Activated gamma-delta T cell treated with anti-CD3 and anti-CD28 coated beads, Interleukin-2, amount 50 U/mL, for 16 hours (primary cell): Measurements from ENCODE around the gene KIF17.

Experiments
- DNase-seq: peaks from one replicate; pipeline ENCODE4 v3.0.0-alpha.2; 2020; ENCODE audit warnings: low read depth

The KIF17 gene

DNA sequence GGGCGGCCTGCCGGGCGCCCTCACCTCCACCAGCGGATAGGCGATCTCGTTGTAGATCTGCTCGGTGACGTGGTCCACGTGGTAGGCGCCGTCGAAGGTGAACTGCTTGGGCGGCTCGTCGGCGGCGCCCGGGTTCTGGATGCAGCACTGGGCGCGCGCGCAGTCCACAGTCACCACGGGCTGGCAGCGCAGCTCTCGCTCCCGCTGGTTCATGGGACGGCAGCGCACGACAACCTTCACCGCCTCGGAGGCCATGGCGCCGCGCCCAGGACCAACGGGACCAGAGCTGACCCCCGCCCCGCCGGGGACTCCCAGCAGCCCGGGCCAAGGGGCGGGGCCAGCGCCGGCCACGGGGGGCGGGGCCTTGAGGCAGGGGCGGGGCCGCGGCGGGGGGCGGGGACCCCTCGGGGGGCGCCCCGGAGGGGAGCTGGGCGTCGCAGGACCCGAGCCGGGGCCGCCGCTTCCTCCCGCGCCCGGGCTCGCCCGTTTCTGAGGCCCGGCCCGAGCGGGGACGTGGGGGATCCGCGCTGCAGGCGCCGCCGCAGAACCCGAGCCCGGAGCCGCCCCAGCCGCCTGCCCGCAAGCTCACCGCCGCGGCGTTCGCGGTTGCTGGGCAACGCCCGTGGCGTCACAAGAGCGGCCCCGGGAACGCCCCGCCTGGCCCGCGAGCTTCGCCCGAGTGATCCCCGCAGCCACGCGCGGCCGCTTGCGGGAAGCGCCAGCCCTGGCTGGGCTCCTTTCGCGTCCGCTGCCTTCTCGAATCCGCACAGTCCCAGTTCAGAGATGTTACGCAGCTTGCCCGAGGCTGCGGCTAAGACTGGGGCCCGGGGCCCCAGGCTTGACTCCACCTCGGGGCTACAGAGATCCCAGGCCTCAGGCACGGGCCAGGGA, at the start of gene KIF17:
TSS of gene KIF17 (minus strand) at position 556 of the 891 bp plus-strand sequence. CDS start at position 255, 301 bp downstream.
- DNase-seq, result peak; percentile 29

DNA sequence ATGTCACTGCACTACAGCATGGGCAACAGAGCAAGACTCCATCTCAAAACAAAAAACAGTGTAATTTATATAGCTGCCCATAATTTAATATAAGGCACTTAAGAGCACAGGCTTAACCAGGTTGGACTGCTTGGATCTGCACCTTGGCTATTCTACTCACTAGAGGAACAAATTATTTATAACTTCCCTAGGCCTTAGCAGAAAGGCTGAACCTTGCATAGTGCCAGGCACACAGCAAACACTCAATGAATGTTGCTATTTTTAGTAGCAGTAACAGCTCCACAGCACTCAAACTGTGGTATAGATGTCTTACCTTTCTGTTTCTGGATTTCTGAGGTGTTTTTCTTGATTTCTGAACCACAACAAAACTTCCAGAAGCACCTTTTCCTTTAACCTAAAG, 49.5 kb upstream of the KIF17 start:
- no peak for DNase-seq

DNA sequence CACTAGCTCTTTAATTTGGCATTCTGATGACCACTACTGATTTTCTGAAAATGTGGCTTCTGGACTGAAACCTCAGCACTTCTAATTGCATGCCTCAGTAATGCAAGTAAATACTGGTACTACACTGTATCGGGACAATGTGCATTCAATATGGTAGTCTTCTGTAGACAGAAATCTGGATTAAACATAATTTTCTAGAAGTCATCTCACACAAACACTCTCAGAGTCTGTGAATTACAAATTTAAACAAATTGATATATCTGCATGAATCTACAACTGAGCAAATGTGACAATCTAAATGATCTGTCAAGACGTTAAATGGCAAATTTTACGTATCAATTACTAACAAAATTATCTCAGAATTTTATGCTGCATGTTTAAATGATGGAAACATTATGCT, 45.6 kb upstream of the KIF17 start:
- DNase-seq, result no peak

DNA sequence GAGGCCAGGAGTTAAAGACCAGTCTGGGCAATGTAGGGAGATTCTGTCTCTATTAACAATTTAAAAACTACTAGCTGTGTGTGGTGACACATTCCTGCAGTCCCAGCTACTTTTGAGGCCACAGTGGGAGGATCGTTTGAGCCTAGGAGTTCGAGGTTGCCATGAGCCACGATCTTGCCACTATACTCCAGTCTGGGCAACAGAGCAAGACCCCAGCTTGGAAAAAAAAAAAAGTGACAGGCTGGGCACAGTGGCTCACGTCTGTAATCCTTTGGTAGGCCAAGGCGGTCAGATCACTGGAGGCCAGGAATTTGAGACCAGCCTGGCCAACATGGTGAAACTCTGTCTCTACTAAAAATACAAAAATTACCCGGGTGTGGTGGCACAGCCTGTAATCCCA, 42.5 kb upstream of the KIF17 start:
- DNase-seq, result no peak

DNA sequence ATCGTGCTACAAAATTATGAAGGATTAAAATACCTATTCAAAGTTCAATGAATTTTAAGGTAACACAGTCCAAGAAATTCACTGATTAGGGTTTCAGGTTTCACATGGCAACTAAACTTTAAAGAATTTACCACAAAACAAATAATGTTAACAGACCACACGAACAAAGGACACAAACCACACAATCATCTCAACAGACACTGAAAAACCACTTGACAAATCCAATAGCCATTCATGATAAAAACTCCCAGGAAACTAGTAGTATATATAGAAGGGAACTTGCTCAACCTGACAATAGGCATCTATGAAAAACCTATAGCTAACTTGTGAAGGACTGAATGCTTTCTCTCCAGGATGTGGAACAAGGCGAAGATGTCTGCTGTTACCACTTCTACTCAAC, 35.8 kb upstream of the KIF17 start:
- no peak for DNase-seq

DNA sequence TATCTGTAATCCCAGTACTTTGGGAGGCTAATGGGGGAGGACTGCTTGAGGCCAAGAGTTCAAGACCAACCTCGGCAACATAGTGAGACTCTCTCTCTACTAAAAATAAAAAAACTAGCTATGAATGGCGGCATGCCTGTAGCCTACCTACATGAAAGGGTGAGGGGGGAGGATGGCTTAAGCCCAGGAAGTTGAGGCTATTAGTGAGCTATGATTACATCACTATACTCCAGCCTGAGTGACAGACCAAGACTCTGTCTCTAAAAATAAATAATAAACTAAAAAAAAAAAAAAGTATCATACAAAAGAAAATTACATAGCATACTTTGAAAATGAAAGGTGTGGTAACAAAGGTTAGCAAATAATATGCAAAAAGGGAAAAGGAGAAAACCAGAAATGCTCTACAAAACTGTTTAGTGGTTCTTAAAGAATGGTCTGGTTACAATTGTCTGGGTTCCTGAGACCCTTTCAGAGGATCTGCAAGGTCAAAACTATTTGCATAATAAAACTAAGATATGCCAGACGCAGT, 33.7 kb upstream of the KIF17 start:
- DNase-seq, result no peak

DNA sequence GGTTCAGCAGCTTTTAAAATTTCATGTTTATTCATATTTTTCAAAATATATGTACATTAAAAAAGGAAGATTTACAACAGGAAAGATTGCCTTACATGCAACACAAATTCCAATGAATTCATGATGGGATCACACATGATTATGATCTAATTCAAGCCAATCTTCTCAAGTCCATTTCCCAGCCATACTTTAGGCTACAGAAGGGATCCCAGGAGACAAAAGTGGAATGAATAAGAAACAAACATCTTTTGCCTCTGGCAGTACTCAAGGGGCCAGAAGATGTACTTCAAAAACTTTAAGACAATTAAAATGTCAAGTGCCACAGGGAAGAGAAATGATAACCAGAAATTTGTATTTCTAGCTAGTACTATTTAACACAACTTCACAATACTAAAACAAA, 24.9 kb upstream of the KIF17 start:
- no peak for DNase-seq

DNA sequence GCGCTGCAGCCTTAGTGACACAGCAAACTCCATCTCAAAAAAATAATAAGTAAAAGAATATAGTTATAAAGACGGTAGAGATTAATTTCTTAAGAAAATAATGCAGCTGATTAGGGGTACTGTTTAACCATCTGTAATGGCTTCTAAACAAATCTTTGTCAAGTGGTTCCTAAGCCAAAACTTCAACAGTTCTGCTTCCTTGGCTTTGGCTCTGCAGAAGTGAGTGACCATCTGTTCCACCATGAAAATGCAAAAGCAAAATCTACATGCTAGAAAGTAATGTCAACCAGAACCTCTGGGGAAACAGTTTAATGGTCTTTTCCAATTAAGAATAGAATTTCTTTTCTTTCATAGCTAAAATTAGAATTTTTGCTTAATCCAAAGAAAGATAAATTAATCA, 23.0 kb upstream of the KIF17 start:
- DNase-seq, result no peak

DNA sequence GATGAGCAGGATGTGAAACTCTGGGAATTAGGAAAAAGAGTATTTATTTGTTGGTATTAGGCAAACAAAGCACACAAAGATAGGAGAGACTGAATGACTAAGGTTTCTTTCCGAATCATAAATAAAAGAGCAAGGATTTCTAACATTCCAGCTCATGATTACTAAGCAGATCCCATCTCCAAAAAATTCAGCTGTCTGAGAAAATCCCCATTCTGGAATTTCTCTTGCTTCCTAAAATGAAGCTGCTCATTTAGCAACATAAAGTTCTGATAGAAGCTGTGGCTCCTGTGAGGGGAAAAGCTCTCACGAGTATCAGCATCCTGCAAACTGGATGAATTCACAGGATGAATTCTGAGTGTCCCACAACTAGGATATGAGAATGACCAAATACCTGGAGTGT, 21.4 kb upstream of the KIF17 start:
- no peak for DNase-seq

DNA sequence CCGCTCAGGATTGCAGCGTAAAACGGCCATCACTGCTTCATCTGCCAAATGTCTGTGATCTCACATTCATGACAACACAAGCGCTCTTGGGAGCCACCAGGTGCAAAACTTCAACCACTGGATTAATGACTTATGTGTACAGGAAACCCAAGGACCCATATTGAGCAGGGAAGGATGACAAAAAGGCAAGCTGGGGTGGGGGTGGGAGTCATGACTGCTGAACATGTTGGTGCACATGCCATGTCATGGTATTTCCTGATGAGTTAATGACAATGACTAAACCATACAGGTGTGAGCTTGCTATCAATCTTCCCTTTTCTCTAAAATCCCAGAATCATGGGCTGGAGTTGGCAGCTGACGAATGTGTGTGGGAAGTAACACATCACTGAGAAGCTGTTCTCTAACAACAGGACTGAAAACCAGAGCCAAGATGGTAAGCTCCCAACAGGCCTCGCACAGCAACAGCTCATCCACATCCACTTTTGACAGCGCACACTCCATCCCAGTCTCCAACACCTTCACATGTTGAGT, 17.8 kb upstream of the KIF17 start:
- no peak for DNase-seq

DNA sequence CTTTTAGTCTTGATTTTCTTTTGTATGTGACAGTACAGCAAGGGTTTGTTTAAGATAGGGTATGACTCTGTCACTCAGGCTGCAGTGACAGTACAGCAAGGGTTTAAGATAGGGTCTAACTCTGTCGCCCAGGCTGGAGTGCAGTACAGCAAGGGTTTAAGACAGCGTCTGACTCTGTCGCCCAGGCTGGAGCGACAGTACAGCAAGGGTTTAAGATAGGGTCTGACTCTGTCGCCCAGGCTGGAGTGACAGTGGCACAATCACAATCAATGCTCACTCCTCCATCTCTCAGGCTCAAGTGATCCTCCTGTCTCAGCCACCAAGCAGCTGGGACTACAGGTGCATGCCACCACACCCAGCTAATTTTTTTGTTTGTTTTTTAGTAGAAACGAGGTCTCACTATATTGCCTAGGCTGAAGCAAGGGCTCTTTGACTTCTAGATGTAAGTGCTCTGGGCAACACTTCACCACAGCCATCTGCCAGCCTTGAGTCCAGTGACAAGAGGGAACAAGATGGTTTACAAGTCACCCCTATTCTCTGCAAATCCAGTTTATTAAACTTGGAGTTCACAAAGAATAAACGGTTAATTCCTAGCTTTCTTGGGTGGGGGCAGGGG, 15.7 kb upstream of the KIF17 start:
- DNase-seq, result no peak

DNA sequence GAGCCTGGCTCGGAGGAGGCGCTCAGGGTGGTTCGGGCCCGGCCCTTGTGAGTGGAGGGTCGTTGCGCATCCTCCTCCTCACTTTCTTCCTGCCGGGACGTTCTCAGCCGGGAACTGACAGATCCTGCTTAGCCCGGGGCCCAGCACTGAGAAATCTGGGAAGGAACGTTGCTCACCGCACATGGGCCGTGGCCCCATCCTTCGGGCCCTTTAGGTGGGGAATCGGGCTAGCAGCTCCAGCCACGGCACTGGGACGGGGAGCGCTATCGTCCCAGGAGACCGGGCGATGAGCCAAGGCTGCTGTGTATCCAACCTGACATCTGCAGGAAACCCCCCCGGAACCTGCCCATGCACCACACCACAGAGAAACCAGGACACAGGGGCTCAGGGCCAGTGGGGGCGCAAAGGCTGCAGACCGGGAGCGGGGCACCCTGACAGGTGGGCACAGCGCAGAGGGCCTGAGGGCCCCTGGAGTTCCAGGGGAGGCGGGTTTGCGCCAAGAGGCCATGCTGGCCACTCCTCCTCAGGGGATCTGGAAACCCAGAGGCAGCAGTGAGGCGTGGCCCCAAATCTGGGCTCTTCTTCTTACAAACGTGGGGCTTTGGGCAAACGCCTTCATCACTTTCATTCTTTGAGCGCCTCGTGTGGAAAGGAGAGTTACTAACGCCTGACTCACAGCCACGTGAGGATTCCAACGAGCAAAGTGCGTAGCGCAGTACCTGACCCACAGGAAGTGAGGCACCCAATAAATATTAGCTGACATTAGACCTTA, 15.0 kb upstream of the KIF17 start, which contains the start of gene SH2D5:
TSS of gene SH2D5 (minus strand) at position 116 of the 772 bp plus-strand sequence. CDS start 4,659 bp downstream, outside the sequence.
- peak; percentile 53 for DNase-seq

DNA sequence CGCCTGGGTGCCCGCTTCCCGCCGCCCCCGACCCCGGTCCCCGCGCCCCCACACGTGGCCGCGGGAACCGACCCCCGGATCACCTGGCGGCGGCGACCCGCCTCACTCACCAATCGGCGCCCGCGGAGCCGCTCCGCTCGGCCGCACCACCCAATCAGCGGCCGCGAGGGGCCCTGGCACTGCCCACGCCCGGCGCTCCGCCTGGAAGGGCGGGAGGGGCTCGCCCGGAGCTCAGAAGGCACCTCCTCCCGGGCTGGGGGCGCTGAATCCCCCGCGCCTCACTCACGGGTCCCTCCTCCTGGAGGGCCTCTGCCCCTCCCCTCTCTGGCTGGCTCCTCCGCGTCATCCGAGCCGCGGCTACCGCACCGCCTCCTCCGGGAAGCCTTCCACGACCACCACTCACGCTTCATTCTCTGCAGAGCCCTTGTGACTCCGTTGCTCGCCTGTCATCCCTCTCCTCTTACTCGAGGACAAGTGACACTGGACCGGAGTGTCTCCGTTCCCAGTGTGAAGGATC, 14.3 kb upstream of the KIF17 start:
- DNase-seq, result peak; percentile 32

DNA sequence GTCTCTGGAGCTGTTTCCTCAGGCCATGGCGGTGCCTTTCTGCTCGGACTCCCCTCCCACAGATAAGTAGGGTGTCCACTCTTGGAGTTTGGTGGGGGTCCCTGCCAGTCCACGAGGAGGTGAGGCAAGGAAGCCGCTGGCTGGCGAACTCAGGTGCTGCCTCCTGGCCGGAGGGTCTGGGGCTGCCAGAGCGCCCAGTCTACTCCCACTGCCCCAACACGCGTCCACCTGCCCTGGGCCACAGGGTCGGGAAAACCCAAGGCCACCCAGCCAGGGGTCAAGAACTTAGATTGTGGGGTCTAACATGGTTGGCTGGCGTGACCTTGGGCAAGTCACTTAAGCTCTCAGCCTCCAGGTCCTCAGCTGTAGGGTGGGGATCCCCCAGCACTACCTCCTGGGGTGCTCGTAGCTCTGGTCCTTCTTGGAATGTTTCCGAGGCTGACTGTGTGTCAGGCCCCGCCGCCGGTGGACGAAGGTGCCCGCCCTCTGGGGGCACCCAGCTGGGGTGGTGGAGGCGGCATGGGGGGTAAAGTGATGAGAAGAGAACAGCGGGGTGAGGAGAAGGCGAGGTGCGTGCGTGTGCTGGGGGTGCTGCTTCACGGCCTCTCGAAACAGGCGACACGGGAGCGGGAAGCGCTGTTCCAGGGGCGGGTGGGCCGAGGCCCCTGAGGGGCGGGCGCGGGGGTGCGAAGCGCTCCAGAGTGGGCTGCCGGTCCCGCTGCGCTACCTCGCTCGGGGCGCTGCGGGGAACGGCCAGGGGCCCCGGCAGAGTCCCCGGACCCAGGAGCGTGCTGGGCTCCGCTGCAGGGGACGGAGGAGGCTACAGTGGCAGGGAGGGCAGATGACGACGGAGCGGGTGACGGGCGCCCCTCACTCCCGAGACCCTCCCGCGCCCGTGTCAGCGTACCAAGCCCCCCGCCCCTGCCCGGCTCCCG, 13.5 kb upstream of the KIF17 start:
- DNase-seq, result no peak

DNA sequence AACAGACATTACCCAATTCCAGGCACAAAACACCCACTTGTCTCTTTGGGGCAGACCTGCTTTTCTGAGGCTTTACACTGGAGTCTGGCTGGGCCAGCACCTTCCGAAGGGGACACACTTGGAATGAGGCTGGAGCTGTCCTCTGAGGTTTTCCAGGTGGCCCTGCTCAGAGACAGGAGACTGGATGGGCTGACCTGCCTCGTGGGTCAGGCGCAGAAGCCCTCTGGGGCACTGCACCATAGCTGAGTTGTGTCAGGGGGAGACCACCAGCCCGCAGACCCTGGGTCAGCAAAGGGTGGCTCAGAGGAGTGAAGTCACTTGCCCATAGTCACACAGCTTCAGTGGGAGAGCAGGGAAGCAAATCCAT, 12.9 kb upstream of the KIF17 start:
- no peak for DNase-seq

DNA sequence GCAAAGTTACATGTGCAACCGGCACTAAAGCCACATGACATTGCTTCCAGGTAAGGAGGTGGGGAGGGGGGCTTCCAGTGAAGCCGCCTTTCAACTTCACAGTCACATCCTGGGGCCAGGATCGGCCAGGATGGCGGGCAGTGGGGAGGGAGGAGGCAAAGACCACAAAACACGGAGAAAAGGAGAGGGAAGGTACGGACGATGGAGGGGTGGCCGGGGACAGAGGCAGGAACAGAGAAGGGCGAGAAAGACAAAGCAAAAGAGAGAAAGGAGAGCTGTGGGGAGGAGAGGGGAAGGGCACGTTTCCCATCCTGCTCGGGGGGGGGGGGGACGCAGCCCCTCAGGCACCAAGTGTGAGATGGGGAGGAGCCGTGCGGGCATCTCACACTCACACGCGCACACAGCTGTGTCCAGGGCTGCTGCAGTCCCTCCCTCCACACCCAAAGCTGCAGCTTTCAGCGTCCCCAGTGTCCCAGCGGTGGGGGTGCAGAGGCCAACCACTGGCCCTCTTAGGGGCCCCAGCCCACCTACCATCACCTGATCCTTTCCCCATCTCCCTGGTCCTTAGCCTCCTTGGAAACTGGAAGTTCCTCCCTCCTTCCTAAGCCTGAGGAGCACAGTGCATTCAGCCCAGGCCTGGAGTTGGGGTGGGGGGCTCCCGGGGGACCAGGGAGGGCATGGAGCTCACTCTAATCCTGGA, 12.3 kb upstream of the KIF17 start:
- DNase-seq, result no peak

DNA sequence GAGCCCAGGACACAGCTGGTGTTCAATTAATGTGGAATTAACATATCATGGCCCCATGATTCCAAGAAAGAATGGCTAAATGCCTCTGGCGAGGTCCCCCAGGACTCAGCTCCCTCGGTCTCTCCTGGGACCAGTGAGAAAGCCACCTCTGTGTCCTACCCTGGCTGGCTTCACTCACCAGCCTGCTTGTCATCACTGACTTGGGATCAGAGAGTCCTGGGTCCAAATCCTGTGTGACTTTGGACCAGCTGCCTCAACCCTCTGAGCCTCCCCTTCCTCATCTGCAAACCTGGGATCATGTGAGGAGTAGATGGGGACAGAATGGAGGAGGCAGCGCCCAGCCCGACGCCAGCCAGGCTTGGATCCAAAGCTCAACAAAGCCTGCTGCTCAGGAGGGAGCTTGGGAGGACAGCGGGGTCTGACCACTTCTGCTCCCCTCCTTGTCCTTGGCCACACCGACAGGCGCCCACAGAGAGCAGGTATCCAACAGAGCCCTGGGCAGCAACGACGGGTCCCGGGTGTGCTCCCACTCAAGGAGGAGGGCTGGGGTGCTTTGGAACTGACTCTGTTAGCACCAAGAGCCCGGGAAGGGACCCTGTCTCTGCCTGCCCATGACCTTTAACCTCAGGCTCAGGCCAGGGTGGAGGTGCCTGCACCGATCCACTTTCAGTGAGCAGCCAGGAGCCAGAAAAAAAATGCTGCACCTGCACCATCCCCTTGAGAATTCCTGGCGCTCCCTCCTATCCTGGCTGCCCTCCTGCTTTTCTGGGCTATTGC, 11.5 kb upstream of the KIF17 start:
- no peak for DNase-seq

DNA sequence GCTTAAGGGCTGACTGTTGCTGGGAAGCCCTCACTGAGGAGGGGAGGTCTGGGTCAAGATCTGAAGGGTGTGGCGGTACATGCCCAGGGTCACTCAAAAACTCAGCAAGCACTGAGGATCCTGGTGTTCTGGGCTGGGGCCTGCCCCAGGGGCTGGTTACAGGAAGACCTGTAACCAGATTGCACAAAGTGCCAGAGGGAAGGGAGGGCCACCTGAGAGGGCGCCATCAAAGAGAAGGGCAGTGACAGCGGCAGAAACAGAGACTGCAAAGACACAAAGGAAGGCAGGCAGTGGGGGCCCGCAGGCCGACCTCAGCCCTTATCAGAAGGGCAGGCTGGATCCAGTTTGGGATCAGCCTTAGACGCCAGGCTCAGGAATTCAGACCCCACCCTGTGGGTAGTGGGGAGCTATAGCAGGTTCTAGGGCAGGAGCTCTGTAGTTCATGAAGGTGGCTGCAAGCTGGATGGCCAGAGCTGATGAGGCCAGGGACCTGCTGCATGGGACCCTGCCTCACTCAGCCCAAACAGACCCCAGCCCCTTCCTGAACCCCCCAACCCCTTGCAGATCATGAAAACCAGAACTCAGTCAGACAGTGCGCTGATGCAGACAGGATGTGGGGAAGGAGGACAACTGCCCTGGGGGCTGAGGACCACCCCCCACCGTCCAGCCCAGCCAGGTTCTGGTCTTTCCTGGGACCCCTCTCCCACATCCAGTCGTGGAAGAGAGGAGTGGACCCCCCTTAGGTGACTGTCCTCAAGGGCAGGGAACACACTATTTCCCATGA, 10.8 kb upstream of the KIF17 start:
- DNase-seq, result no peak
